SK-N-SH treated with all-trans-retinoic acid at 6 μM for 48 hours (cell line): ENCODE results near the gene ENPP7.

Experiments
- BACH2 ChIP-seq: fragments of 250-450 bp; sonication (Bioruptor Pico); IDR thresholded peaks from 2 replicates; pipeline ENCODE4 v1.9.0; 2021; ENCODE audit warnings: mild to moderate bottlenecking, borderline replicate concordance
- CSDC2 ChIP-seq: fragments of 250-450 bp; sonication (Bioruptor Pico); IDR thresholded peaks from 2 replicates; pipeline ENCODE4 v1.5.0; 2020; ENCODE audit warnings: mild to moderate bottlenecking, moderate library complexity
- ESRRG ChIP-seq: fragments of 250-450 bp; sonication (Bioruptor Pico); IDR thresholded peaks from 2 replicates; pipeline ENCODE4 v1.6.1; 2021; ENCODE audit warnings: mild to moderate bottlenecking
- ISL1 ChIP-seq: fragments of 250-450 bp; sonication (Bioruptor Pico); IDR thresholded peaks from 2 replicates; pipeline ENCODE4 v2.1.2; 2022; ENCODE audit warnings: mild to moderate bottlenecking, moderate library complexity
- OSR1 ChIP-seq: fragments of 250-450 bp; sonication (Bioruptor Pico); IDR thresholded peaks from 2 replicates; pipeline ENCODE4 v1.8.0; 2022; ENCODE audit warnings: moderate library complexity, mild to moderate bottlenecking, inconsistent platforms
- RARB ChIP-seq: fragments of 250-450 bp; sonication (Bioruptor Pico); IDR thresholded peaks from 2 replicates; pipeline ENCODE4 v1.8.0; 2021; ENCODE audit warnings: mild to moderate bottlenecking, moderate library complexity
- ZFP3 ChIP-seq: fragments of 250-450 bp; sonication (Bioruptor Pico); IDR thresholded peaks from 2 replicates; pipeline ENCODE4 v1.5.0; 2020; ENCODE audit warnings: mild to moderate bottlenecking, moderate library complexity
- ZFP30 ChIP-seq: fragments of 450-650 bp; formaldehyde crosslinking; IDR thresholded peaks from 2 replicates; pipeline ENCODE4 v1.5.0; 2022; ENCODE audit warnings: mild to moderate bottlenecking, moderate library complexity
- ZNF565 ChIP-seq: fragments of 450-650 bp; formaldehyde crosslinking; conservative IDR thresholded peaks from 2 replicates; pipeline ENCODE4 v1.5.0; 2020; ENCODE audit warnings: low read depth, mild to moderate bottlenecking, moderate library complexity
- ZNF70 ChIP-seq: fragments of 450-650 bp; formaldehyde crosslinking; IDR thresholded peaks from 2 replicates; pipeline ENCODE4 v1.5.0; 2020; ENCODE audit warnings: mild to moderate bottlenecking, moderate library complexity
- ZNF8 ChIP-seq: fragments of 450-650 bp; formaldehyde crosslinking; IDR thresholded peaks from 2 replicates; pipeline ENCODE4 v1.5.0; 2020; ENCODE audit warnings: mild to moderate bottlenecking, moderate library complexity
- TF ChIP-seq, protein P1 (sequence below): fragments of 250-450 bp; sonication (Bioruptor Pico); IDR thresholded peaks from 2 replicates; pipeline ENCODE4 v1.5.1; 2021; ENCODE audit warnings: mild to moderate bottlenecking, moderate library complexity
- TF ChIP-seq, protein P2 (sequence below): fragments of 250-450 bp; sonication (Bioruptor Pico); IDR thresholded peaks from 2 replicates; pipeline ENCODE4 v1.8.0; 2020; ENCODE audit warnings: mild to moderate bottlenecking, moderate library complexity, borderline replicate concordance
- TF ChIP-seq, protein P3 (sequence below): fragments of 250-450 bp; sonication (Bioruptor Pico); IDR thresholded peaks from 2 replicates; pipeline ENCODE4 v1.5.1; 2020; ENCODE audit warnings: low read depth, mild to moderate bottlenecking, moderate library complexity

DNA sequence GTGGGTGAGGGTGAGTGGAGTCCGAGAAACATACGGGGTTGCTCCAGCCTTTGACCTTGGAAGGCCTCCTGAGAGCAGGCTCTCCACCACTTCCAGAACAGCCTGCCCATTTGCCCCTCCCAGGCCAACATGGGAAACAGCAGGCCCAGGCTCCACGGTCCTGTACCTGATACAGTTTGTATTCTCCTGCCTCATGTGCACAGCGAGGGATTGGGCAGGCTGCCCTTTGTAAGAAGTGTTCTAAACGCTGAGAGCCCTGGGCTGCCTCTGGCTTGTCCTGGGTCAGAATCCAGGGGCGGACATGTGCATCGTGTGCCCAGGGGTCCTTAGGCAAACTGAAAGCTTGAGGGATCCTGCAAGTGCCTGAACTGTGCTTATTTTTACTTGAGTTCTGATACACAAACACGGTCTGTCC lies 43.8 kb downstream of the ENPP7 start:
- TF ChIP-seq, protein P1, sequence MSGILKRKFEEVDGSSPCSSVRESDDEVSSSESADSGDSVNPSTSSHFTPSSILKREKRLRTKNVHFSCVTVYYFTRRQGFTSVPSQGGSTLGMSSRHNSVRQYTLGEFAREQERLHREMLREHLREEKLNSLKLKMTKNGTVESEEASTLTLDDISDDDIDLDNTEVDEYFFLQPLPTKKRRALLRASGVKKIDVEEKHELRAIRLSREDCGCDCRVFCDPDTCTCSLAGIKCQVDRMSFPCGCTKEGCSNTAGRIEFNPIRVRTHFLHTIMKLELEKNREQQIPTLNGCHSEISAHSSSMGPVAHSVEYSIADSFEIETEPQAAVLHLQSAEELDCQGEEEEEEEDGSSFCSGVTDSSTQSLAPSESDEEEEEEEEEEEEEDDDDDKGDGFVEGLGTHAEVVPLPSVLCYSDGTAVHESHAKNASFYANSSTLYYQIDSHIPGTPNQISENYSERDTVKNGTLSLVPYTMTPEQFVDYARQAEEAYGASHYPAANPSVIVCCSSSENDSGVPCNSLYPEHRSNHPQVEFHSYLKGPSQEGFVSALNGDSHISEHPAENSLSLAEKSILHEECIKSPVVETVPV (CRISPR knock-in tag): no peak
- TF ChIP-seq, protein P2, sequence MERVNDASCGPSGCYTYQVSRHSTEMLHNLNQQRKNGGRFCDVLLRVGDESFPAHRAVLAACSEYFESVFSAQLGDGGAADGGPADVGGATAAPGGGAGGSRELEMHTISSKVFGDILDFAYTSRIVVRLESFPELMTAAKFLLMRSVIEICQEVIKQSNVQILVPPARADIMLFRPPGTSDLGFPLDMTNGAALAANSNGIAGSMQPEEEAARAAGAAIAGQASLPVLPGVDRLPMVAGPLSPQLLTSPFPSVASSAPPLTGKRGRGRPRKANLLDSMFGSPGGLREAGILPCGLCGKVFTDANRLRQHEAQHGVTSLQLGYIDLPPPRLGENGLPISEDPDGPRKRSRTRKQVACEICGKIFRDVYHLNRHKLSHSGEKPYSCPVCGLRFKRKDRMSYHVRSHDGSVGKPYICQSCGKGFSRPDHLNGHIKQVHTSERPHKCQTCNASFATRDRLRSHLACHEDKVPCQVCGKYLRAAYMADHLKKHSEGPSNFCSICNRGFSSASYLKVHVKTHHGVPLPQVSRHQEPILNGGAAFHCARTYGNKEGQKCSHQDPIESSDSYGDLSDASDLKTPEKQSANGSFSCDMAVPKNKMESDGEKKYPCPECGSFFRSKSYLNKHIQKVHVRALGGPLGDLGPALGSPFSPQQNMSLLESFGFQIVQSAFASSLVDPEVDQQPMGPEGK (CRISPR knock-in tag): no peak
- TF ChIP-seq ZNF8 (CRISPR knock-in tag): no peak
- no peak for TF ChIP-seq ZFP30 (CRISPR knock-in tag)
- no peak for TF ChIP-seq CSDC2 (CRISPR knock-in tag)
- TF ChIP-seq, protein P3, sequence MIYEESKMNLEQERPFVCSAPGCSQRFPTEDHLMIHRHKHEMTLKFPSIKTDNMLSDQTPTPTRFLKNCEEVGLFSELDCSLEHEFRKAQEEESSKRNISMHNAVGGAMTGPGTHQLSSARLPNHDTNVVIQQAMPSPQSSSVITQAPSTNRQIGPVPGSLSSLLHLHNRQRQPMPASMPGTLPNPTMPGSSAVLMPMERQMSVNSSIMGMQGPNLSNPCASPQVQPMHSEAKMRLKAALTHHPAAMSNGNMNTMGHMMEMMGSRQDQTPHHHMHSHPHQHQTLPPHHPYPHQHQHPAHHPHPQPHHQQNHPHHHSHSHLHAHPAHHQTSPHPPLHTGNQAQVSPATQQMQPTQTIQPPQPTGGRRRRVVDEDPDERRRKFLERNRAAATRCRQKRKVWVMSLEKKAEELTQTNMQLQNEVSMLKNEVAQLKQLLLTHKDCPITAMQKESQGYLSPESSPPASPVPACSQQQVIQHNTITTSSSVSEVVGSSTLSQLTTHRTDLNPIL (CRISPR knock-in tag): no peak
- TF ChIP-seq RARB (CRISPR knock-in tag): no peak
- TF ChIP-seq OSR1 (CRISPR knock-in tag): no peak
- TF ChIP-seq ISL1: no peak
- TF ChIP-seq ZFP3 (CRISPR knock-in tag): no peak
- no peak for TF ChIP-seq ZNF565 (CRISPR knock-in tag)
- TF ChIP-seq BACH2 (CRISPR knock-in tag): no peak
- TF ChIP-seq ZNF70 (CRISPR knock-in tag): no peak
- no peak for TF ChIP-seq ESRRG
